ENCODE measurements around the gene ABCA7.
"Not testable (repeated sequence)": the region's sequence is repeated elsewhere in the genome, so short reads cannot be mapped to it uniquely, and the experiment has no call there.

Gene ABCA7

DNA sequence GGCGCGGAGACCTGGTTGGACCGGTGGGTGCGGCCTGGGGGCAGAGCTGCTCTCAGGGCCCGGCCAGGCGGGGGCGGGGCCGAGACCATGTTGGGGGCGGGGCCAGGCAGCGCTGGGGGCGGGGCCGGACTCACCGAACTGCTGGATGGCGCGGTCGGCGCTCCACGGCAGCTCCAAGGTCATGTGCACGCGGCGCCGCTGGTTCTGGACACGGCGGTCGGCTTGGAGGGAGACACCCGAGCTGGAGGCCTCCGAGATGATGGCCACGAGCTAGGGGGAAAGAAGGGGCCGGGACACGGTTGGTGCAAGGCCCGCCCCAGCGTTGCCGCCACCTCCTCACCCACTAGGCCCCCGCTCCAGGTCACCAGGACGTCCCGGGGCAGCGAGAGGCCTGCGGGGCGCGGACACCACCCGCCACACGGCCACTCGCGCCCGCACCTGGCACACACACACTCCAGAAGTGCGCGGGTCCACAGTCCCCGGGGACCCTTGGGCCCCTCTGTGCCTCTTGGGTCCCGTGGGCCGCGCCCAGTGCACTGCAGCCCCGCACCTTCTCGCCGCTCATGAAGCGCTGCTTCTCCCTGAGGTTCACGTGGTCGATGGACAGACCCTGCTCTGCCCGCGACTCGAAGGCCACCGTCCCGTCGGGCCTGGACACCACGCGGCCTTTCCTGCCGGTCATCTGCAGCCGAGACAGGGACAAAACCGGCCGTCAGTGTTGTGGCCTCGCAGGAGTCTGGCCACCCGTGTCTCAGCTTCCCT, 72.5 kb downstream of the ABCA7 start:
- Histone ChIP-seq H3K9ac (ENCODE audit: low read length) (peak overlapping the region; percentile 10), H3K36me3 (ENCODE audit: control insufficient read depth, insufficient read depth, low read length) (peaks cover 20% of the 10 kb centered on the region), H3K4me1 (ENCODE audit: control insufficient read depth, insufficient read depth, low read length) (peaks cover 13% of the 10 kb centered on the region), H3K4me3 (ENCODE audit: low read length) (no peak overlapping the region), H3K27me3 (ENCODE audit: control insufficient read depth, insufficient read depth, low read length) (no peaks in the 10 kb centered on the region), H3K27ac (ENCODE audit: low read depth, low read length) (peak overlapping the region; percentile 81)

DNA sequence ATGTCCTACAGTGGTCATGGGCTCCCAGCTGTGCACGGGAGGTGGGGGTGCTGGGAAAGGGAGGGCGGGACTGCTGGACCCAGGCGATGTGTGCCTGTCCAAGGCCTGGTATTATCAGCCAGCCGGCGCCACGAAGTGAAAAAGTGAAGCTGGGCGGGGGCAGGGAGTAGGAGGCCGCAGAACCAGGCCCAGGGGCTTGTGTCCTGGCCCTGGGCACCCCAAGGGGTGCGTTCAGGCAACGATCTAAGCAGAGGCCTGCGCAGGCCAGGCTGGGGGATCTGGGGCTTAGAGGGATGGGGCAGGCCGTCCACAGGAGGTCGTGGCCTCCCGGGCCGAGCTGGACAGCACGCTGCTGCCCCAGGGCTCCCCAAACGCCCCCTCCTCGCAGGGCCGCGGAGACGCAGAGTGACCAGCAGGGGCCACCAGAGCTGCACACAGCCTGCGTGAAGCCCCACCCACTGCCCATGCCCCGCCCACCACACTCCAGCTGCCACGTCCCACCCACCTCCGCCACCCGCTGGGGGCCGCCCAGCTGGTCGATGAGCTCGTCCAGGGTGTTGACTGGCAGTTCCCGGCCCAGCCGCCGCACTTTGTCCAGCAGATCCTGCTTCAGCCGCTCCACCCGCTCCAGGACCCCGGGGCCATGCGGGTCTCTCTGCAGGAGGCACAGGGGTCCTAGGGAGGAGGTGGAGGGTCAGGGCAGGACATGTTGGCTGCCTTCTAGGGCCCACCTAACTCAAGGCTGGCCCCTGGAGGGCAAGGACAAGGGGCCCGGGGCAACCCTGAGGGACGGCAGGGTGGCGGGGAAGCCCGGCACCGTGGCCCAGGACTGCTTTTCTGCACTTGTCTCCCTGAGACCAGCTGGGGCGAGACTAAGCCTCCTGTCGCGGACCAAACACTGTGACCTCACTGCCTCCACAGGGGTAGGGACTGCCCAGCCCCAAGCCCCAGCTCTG, 73.4 kb downstream of the ABCA7 start:
- Histone ChIP-seq H3K27ac (ENCODE audit: low read depth, low read length) (peak overlapping the region; percentile 81), H3K27me3 (ENCODE audit: control insufficient read depth, insufficient read depth, low read length) (no peaks in the 10 kb centered on the region), H3K4me1 (ENCODE audit: control insufficient read depth, insufficient read depth, low read length) (peaks cover 13% of the 10 kb centered on the region), H3K4me3 (ENCODE audit: low read length) (peak overlapping the region; percentile 27), H3K36me3 (ENCODE audit: control insufficient read depth, insufficient read depth, low read length) (peaks cover 21% of the 10 kb centered on the region), H3K9ac (ENCODE audit: low read length) (peak overlapping the region; percentile 10)

DNA sequence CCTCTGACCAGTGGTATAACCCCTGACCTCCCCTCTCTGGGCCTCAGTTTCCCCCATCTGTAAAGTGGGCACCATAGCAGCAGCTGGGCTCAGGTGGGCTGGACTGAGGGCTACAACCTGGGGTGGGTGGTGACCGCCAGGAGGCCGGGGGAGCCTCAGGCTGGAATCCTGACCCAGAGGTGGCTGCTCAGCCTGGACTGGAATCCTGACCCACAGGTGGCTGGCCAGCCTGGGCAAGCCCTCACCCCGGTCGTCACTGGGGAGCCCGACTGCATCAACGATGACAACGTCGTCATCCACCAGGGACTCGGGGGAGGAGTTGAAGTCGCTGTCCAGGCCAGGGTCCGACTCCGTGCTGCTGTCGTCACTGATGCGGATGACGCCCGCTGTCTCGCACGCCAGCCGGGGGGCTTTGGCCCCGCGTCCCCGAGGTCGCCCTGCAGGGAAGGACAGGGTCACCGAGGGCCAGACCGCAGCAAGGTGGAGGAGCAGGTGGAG, 74.1 kb downstream of the ABCA7 start:
- Histone ChIP-seq H3K27ac (ENCODE audit: low read depth, low read length) (peak overlapping the region; percentile 81), H3K4me1 (ENCODE audit: control insufficient read depth, insufficient read depth, low read length) (peaks cover 13% of the 10 kb centered on the region), H3K9ac (ENCODE audit: low read length) (no peak overlapping the region), H3K27me3 (ENCODE audit: control insufficient read depth, insufficient read depth, low read length) (no peaks in the 10 kb centered on the region), H3K4me3 (ENCODE audit: low read length) (no peak overlapping the region), H3K36me3 (ENCODE audit: control insufficient read depth, insufficient read depth, low read length) (peaks cover 25% of the 10 kb centered on the region)

DNA sequence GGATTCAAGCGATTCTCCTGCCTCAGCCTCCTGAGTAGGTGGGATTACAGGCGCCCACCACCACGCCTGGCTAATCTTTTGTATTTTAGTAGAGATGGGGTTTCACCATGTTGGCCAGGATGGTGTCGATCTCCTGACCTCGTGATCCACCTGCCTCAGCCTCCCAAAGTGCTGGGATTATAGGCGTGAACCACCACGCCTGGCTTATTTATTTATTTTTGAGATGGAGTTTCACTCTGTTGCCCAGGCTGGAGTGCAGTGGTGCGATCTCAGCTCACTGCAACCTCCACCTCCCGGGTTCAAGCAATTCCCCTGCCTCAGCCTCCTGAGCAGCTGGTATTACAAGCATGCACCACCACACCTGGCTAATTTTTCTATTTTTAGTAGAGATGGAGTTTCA, 74.8 kb downstream of the ABCA7 start:
- not testable (repeated sequence) for H3K27me3 ChIP-seq (ENCODE audit: control insufficient read depth, insufficient read depth, low read length); H3K9ac ChIP-seq (ENCODE audit: low read length); H3K27ac ChIP-seq (ENCODE audit: low read depth, low read length); H3K4me3 ChIP-seq (ENCODE audit: low read length)
- H3K36me3 ChIP-seq (ENCODE audit: control insufficient read depth, insufficient read depth, low read length), result peaks cover 27% of the 10 kb centered on the region
- peaks cover 13% of the 10 kb centered on the region for H3K4me1 ChIP-seq (ENCODE audit: control insufficient read depth, insufficient read depth, low read length)
